Measurements from ENCODE around the gene TMEFF2. TPM values are rescaled to one million over a fixed set of nuclear protein-coding genes. Genes with fewer than 3 reads are reported as not detected.

TMEFF2 gene
- total and polyA plus RNA-seq, 4 donors: 0.08 TPM; not detected in 3

- TF ChIP-seq ZBTB33 (IDR thresholded peaks at IDR 0.05) (peak; percentile 75), HNF4A (conservative IDR thresholded peaks at IDR 0.05) (peak; percentile 54 to 60), FOXA2 (IDR thresholded peaks at IDR 0.05) (peak; percentile 27), EGR1 (IDR thresholded peaks at IDR 0.05; ENCODE audit: low read depth in 2 of 2) (no peak), RAD21 (IDR thresholded peaks at IDR 0.05) (peak; percentile 47 to 54)
Observed at GRCh38 chr2:192123847-192124246, 70.9 kb downstream of the TMEFF2 start (continued).

GRCh38 chr2:192122946-192123345, 71.8 kb downstream of the TMEFF2 start:
- Histone ChIP-seq H3K4me1 (ENCODE audit: control insufficient read depth in 4 of 4, insufficient read depth in 4 of 4, low read length in 3 of 4) (peaks cover 2 to 27% (median 19%) of the 10 kb centered on the region in 4 donors), H3K36me3 (ENCODE audit: control insufficient read depth in 4 of 4, insufficient read depth in 3 of 4, low read depth in 1 of 4, low read length in 3 of 4) (no peaks in the 10 kb centered on the region), H3K27ac (ENCODE audit: low read depth in 1 of 2, low read length in 2 of 2) (no peak overlapping the region), H3K9ac (ENCODE audit: low read depth in 1 of 2, low read length in 2 of 2) (no peak overlapping the region), H3K9me3 (ENCODE audit: control insufficient read depth in 4 of 4, low read length in 3 of 4) (no peaks in the 10 kb centered on the region), H3K27me3 (ENCODE audit: control insufficient read depth in 4 of 4, insufficient read depth in 4 of 4, low read length in 3 of 4) (no peaks in the 10 kb centered on the region), H3K4me3 (ENCODE audit: low read depth in 1 of 3, low read length in 3 of 3) (no peak overlapping the region)
- no peak for DNase-seq (ENCODE audit: low spot score)
- TF ChIP-seq, protein P1, sequence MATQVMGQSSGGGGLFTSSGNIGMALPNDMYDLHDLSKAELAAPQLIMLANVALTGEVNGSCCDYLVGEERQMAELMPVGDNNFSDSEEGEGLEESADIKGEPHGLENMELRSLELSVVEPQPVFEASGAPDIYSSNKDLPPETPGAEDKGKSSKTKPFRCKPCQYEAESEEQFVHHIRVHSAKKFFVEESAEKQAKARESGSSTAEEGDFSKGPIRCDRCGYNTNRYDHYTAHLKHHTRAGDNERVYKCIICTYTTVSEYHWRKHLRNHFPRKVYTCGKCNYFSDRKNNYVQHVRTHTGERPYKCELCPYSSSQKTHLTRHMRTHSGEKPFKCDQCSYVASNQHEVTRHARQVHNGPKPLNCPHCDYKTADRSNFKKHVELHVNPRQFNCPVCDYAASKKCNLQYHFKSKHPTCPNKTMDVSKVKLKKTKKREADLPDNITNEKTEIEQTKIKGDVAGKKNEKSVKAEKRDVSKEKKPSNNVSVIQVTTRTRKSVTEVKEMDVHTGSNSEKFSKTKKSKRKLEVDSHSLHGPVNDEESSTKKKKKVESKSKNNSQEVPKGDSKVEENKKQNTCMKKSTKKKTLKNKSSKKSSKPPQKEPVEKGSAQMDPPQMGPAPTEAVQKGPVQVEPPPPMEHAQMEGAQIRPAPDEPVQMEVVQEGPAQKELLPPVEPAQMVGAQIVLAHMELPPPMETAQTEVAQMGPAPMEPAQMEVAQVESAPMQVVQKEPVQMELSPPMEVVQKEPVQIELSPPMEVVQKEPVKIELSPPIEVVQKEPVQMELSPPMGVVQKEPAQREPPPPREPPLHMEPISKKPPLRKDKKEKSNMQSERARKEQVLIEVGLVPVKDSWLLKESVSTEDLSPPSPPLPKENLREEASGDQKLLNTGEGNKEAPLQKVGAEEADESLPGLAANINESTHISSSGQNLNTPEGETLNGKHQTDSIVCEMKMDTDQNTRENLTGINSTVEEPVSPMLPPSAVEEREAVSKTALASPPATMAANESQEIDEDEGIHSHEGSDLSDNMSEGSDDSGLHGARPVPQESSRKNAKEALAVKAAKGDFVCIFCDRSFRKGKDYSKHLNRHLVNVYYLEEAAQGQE (IDR thresholded peaks at IDR 0.05): no peak
- TF ChIP-seq NR2F2 (IDR thresholded peaks at IDR 0.05) (no peak), RAD21 (IDR thresholded peaks at IDR 0.05) (no peak), FOXA2 (IDR thresholded peaks at IDR 0.05) (no peak), SP1 (IDR thresholded peaks at IDR 0.05) (no peak), ZBTB33 (IDR thresholded peaks at IDR 0.05) (no peak), HNF4A (conservative IDR thresholded peaks at IDR 0.05) (no peak), GABPA (IDR thresholded peaks at IDR 0.05 in 1 of 2, conservative IDR thresholded peaks at IDR 0.05 in 1 of 2) (no peak), EGR1 (IDR thresholded peaks at IDR 0.05; ENCODE audit: low read depth in 2 of 2) (no peak)

- WGBS: 65% methylated on average over 1 of the region's 1 CpG
- TF ChIP-seq CTCF (IDR thresholded peaks at IDR 0.05; ENCODE audit: low read depth, low read length, missing input control): no peak
- no peak for TF ChIP-seq GABPA (IDR thresholded peaks at IDR 0.05 in 1 of 2, conservative IDR thresholded peaks at IDR 0.05 in 1 of 2)
- TF ChIP-seq FOXA2 (IDR thresholded peaks at IDR 0.05): no peak
- TF ChIP-seq SP1 (IDR thresholded peaks at IDR 0.05): no peak
- no peak for TF ChIP-seq FOXA1 (IDR thresholded peaks at IDR 0.05)
- TF ChIP-seq ZBTB33 (IDR thresholded peaks at IDR 0.05): no peak
- TF ChIP-seq JUND (IDR thresholded peaks at IDR 0.05): no peak
- TF ChIP-seq RAD21 (IDR thresholded peaks at IDR 0.05): no peak
- TF ChIP-seq EGR1 (IDR thresholded peaks at IDR 0.05; ENCODE audit: low read depth in 2 of 2): no peak
- TF ChIP-seq ATF3 (IDR thresholded peaks at IDR 0.05): no peak
- TF ChIP-seq YY1 (IDR thresholded peaks at IDR 0.05): no peak
- no peak for TF ChIP-seq RXRA (IDR thresholded peaks at IDR 0.05)
- TF ChIP-seq NR2F2 (IDR thresholded peaks at IDR 0.05): no peak
- Histone ChIP-seq H3K36me3 (ENCODE audit: control insufficient read depth in 4 of 4, insufficient read depth in 3 of 4, low read depth in 1 of 4, low read length in 3 of 4) (no peaks in the 10 kb centered on the region), H3K4me1 (ENCODE audit: control insufficient read depth in 4 of 4, insufficient read depth in 4 of 4, low read length in 3 of 4) (peaks cover 2 to 19% (median 14%) of the 10 kb centered on the region in 4 donors), H3K27ac (ENCODE audit: low read depth in 1 of 2, low read length in 2 of 2) (no peak overlapping the region), H3K9me3 (ENCODE audit: control insufficient read depth in 4 of 4, low read length in 3 of 4) (peaks cover 0 to 3% (median 0%) of the 10 kb centered on the region in 4 donors), H3K4me3 (ENCODE audit: low read depth in 1 of 3, low read length in 3 of 3) (no peak overlapping the region), H3K9ac (ENCODE audit: low read depth in 1 of 2, low read length in 2 of 2) (no peak overlapping the region), H3K27me3 (ENCODE audit: control insufficient read depth in 4 of 4, insufficient read depth in 4 of 4, low read length in 3 of 4) (no peaks in the 10 kb centered on the region)
- no peak for DNase-seq (ENCODE audit: low spot score)
Observed at GRCh38 chr2:192122141-192122540, 72.6 kb downstream of the TMEFF2 start.
